GM10266 (cell line): ENCODE results near the gene MSH3.
"Not testable (repeated sequence)": the region's sequence is repeated elsewhere in the genome, so short reads cannot be mapped to it uniquely, and the experiment has no call there.

Source experiments
- DNase-seq: peaks from one replicate; pipeline ENCODE4 v3.0.0; 2012; ENCODE audit errors: extremely low spot score
- TF ChIP-seq, protein P1 (sequence below): IDR thresholded peaks from 2 replicates; pipeline ENCODE4 v1.5.1; 2012; ENCODE audit warnings: mild to moderate bottlenecking, low read depth; ENCODE audit not compliant: control insufficient read depth, insufficient read depth; ENCODE audit errors: missing control alignments

The MSH3 gene

DNA sequence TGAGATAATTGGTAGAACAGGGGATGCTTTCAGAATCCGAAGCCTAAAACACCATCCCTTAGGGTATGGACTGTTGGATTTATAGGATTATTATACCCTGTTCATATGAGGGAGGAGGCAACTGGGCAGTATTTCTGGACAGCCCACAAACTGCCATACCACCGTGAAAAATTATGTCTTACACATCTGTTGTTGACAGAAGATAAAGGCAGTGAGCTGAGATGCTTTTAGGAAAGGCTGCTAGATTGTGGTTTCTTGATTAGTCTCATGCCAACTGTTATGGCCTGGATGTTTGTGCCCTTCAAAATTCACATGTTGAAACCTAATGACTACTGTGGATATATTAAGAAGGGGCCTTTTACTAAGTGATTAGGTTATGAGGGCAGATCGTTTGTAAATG is 84.0 kb downstream of the MSH3 start:
- DNase-seq = no peak

DNA sequence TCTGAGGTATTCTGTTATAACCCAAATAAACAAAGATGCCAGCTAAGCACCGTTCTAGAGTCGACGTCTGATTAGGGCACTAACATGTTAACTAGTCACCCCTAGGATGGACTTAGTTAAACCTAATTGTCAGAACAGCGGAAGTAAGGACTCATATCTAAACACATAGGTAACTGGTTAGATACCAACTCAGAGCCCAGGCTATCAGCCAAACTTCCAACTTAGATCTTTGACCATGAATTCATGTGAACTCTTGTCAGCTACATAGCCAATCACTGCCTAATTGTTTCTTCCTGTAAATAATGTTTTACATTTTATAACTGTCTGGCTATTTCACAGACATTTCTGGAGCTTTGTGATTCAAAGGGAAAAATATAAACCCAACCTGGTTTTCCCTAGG is 84.6 kb downstream of the MSH3 start:
- TF ChIP-seq, protein P1, sequence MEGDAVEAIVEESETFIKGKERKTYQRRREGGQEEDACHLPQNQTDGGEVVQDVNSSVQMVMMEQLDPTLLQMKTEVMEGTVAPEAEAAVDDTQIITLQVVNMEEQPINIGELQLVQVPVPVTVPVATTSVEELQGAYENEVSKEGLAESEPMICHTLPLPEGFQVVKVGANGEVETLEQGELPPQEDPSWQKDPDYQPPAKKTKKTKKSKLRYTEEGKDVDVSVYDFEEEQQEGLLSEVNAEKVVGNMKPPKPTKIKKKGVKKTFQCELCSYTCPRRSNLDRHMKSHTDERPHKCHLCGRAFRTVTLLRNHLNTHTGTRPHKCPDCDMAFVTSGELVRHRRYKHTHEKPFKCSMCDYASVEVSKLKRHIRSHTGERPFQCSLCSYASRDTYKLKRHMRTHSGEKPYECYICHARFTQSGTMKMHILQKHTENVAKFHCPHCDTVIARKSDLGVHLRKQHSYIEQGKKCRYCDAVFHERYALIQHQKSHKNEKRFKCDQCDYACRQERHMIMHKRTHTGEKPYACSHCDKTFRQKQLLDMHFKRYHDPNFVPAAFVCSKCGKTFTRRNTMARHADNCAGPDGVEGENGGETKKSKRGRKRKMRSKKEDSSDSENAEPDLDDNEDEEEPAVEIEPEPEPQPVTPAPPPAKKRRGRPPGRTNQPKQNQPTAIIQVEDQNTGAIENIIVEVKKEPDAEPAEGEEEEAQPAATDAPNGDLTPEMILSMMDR = no peak
- no peak for DNase-seq

More for the DNA sequence above, 84.0 kb downstream of the MSH3 start:
- TF ChIP-seq, protein P1 = no peak

DNA sequence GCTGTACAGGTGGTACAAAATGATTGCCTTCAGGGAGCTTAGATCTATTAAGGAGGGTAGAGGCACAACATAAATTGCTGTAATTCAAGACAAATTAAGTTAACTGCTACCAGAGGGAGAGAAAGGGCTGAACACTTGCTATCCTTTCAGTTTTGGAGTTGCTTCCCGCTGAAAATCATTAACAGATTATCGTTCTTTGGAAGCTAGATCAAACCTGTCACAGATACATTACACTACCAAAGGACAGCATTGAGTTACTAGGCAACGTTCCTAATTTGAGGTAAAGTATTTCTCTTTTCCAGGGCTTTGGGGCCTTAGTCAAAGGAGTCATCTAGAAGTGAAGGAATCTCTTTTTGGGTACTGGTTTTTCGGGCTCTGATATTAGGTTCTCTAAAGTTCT is 85.0 kb downstream of the MSH3 start:
- no peak for DNase-seq
- TF ChIP-seq, protein P1 = no peak

DNA sequence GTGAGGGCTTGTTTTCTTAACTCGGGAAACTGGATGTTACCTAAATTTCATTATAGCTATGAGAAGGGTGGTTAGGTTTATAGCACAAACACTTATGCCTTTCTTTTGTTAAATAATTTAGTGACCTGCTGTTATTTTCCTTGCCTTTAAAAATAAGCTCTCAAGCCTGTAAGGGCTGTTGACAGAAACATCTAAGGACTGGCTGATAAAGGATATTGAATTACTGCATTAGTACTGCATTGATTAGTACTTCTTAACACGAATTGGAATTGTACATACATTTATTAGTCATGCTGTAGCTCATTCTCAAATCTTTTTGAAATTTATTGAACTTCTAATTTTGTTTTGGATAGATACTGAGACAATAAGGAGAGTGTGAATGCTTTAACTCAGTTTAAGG is 85.4 kb downstream of the MSH3 start:
- TF ChIP-seq, protein P1 = no peak
- no peak for DNase-seq

DNA sequence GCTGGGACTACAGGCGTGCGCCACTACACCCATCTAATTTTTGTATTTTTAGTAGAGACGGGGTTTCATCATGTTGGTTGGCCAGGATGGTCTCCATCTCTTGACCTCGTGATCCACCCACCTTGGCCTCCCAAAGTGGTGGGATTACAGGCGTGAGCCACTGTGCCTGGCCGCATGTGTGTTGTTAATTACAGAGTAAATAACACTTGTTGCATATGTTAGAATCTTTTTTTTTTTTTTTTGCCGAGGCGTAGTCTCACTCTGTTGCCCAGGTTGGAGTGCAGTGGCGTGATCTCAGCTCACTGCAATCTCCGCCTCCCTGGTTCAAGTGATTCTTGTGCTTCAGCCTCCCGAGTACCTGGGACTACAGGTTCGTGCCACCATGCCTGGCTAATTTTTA is 86.0 kb downstream of the MSH3 start:
- not testable (repeated sequence) for DNase-seq

DNA sequence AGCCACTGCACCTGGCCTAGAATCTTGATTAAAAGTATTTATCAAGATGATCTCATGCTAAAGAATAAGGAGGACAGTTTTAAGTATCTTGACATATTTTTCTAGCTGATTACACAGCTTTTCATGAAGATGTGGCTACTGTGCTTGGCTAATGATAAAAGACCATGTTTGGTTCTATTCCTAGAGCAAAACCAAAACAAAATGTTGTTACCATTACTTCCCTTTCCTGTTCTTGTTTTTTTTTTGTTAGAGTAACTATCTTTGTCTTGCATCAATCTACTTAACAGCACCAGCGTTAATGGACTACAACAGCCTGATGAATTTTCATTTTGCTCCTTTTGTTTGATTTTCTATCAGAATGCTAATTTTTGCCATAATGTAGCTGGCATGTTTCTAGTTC is 86.5 kb downstream of the MSH3 start:
- DNase-seq = no peak
- TF ChIP-seq, protein P1 = no peak

DNA sequence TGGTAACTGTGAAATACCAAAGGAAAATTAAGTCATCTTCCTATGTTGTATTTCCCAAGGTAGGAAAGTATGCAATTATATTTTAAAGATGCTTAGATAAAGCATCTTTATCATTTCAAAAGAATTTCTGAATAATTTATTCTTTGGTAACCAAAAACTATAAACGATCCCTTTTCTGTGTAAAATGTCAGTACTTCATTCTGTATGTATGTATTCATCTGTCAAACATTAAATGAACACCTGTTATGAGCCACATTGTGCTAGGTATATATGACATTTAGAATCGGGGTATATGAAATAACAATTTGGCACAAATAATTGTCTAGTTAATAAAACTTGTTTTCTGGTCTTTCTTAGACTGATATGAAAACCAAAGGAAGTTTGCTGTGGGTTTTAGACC is 89.7 kb downstream of the MSH3 start:
- TF ChIP-seq, protein P1 = no peak
- no peak for DNase-seq

DNA sequence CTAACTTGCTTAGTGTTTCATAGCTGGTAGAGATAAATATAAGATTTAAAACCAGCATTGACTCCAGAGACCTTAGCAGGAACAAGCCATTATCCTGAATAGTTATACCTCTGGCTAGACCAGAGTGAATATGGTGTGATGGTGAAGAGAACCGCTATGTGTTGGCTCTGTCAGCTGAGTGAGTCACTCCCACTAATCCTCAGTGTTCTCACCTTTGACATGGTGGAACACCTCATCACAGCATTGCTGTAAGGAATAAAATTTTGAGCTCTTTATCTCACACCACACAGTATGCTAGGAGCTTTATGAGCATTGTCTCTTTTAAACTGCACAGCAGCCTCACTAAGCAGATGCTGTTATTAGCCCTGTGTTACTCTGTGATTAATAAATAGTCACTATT is 91.0 kb downstream of the MSH3 start:
- TF ChIP-seq, protein P1 = no peak
- no peak for DNase-seq
